ENCODE results near the gene SLC52A1. TPM values are rescaled to one million over a fixed set of nuclear protein-coding genes. Genes with fewer than 3 reads are reported as not detected.

Gene SLC52A1
- total and polyA plus RNA-seq, 2 of the 13 experiments (the other 11 are each of a cell fraction or from before 2014, with no cell fraction given): 0.03 to 0.13 TPM

DNA sequence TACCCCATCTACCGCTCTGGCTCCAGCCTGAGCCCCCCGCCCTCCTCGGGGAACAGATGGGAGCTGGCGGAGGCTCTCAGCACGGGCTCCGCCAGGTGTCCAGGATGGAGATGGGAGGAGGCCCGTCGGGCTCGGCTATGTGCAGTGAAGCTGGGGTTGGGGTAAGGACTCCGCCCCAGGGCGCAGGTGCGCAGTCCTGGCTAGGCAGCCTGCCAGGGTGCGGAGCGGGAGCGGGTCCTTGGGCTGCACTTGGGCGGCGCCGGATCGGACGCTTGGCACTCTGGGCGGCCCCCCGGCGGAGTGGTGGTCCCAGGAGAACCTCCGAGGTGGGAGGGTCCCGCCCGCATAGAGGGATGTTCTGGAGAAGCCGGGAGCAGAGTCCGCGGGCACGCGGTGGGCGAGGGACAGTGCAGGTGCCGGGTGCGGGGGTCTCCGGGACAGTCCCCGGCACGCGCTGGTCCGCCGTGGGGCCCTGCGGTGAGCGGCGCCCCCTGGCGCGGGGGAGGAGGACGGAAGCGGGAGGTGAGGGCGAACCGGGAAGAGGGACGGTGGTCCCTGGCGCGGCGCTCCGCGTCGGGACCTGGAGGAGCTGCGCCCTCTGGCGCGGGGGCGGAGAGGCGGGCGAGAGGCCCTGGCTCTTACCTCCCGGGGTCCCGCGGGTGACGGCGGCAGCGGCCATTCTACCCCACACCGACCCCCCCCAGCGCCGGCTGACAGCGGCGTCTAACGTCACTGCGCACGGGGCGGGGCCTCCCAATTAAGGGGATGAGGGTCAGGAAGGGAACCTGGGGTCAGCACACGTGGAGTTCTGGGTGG is 48.1 kb downstream of the SLC52A1 start, which contains the start of gene CAMTA2 (continued):
- TF ChIP-seq ZNF646 (CRISPR knock-in tag; IDR thresholded peaks at IDR 0.05) (no peak; the same call in 1 of the 2 replicates), ZFAT (CRISPR knock-in tag; conservative IDR thresholded peaks at IDR 0.05) (peak; percentile 49; the same call in 1 of the 2 replicates), ZBTB3 (CRISPR knock-in tag; IDR thresholded peaks at IDR 0.05; ENCODE audit: borderline replicate concordance, low read depth) (no peak), ZNF230 (CRISPR knock-in tag; IDR thresholded peaks at IDR 0.05) (no peak), ZSCAN5A (CRISPR knock-in tag; IDR thresholded peaks at IDR 0.05; ENCODE audit: borderline replicate concordance) (peak; percentile 63; the same call in 1 of the 2 replicates), GATA4 (IDR thresholded peaks at IDR 0.05; ENCODE audit: borderline replicate concordance, low read depth) (no peak), KAT8 (CRISPR knock-in tag; IDR thresholded peaks at IDR 0.05) (peak; percentile 87), NFYB (CRISPR knock-in tag; IDR thresholded peaks at IDR 0.05) (no peak; the same call in 1 of the 2 replicates), ZNF501 (CRISPR knock-in tag; IDR thresholded peaks at IDR 0.05) (peak; percentile 81)
- TF ChIP-seq, protein P1, sequence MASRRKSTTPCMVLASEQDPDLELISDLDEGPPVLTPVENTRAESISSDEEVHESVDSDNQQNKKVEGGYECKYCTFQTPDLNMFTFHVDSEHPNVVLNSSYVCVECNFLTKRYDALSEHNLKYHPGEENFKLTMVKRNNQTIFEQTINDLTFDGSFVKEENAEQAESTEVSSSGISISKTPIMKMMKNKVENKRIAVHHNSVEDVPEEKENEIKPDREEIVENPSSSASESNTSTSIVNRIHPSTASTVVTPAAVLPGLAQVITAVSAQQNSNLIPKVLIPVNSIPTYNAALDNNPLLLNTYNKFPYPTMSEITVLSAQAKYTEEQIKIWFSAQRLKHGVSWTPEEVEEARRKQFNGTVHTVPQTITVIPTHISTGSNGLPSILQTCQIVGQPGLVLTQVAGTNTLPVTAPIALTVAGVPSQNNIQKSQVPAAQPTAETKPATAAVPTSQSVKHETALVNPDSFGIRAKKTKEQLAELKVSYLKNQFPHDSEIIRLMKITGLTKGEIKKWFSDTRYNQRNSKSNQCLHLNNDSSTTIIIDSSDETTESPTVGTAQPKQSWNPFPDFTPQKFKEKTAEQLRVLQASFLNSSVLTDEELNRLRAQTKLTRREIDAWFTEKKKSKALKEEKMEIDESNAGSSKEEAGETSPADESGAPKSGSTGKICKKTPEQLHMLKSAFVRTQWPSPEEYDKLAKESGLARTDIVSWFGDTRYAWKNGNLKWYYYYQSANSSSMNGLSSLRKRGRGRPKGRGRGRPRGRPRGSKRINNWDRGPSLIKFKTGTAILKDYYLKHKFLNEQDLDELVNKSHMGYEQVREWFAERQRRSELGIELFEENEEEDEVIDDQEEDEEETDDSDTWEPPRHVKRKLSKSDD (CRISPR knock-in tag; IDR thresholded peaks at IDR 0.05; ENCODE audit: low read depth): peak; percentile 95; the same call in 1 of the 2 replicates
- TF ChIP-seq, protein P2, sequence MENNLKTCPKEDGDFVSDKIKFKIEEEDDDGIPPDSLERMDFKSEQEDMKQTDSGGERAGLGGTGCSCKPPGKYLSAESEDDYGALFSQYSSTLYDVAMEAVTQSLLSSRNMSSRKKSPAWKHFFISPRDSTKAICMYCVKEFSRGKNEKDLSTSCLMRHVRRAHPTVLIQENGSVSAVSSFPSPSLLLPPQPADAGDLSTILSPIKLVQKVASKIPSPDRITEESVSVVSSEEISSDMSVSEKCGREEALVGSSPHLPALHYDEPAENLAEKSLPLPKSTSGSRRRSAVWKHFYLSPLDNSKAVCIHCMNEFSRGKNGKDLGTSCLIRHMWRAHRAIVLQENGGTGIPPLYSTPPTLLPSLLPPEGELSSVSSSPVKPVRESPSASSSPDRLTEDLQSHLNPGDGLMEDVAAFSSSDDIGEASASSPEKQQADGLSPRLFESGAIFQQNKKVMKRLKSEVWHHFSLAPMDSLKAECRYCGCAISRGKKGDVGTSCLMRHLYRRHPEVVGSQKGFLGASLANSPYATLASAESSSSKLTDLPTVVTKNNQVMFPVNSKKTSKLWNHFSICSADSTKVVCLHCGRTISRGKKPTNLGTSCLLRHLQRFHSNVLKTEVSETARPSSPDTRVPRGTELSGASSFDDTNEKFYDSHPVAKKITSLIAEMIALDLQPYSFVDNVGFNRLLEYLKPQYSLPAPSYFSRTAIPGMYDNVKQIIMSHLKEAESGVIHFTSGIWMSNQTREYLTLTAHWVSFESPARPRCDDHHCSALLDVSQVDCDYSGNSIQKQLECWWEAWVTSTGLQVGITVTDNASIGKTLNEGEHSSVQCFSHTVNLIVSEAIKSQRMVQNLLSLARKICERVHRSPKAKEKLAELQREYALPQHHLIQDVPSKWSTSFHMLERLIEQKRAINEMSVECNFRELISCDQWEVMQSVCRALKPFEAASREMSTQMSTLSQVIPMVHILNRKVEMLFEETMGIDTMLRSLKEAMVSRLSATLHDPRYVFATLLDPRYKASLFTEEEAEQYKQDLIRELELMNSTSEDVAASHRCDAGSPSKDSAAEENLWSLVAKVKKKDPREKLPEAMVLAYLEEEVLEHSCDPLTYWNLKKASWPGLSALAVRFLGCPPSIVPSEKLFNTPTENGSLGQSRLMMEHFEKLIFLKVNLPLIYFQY (CRISPR knock-in tag; IDR thresholded peaks at IDR 0.05; ENCODE audit: borderline replicate concordance): peak; percentile 65; the same call in 1 of the 2 replicates

All from HepG2 (cell line).